H9 (cell line): ENCODE results near the gene ADGRG1. TPM values are rescaled to one million over a fixed set of nuclear protein-coding genes. Genes with fewer than 3 reads are reported as not detected.

Experiments
- DNase-seq: peaks from one replicate; pipeline ENCODE4 v3.0.0-alpha.2; 2017
- H2AFZ ChIP-seq: one replicate; pipeline ENCODE4 v1.6.1; 2013; ENCODE audit warnings: mild to moderate bottlenecking, low read length, control low read depth, moderate library complexity
- H2AK5ac ChIP-seq: 2 replicates; pipeline ENCODE4 v1.6.1; 2013; ENCODE audit warnings: low read length, control low read depth, mixed read lengths; ENCODE audit not compliant: insufficient read length
- H2BK120ac ChIP-seq: one replicate; pipeline ENCODE4 v1.6.1; 2013; ENCODE audit warnings: low read depth, mild to moderate bottlenecking, low read length, control low read depth, inconsistent platforms; ENCODE audit not compliant: poor library complexity, severe bottlenecking
- H2BK12ac ChIP-seq: 2 replicates; pipeline ENCODE4 v1.6.1; 2013; ENCODE audit warnings: low read length, control low read depth, mixed read lengths, low read depth; ENCODE audit not compliant: insufficient read length
- H2BK15ac ChIP-seq: 2 replicates; pipeline ENCODE4 v1.6.1; 2013; ENCODE audit warnings: low read depth, low read length, control low read depth
- H2BK20ac ChIP-seq: one replicate; pipeline ENCODE4 v1.6.1; 2013; ENCODE audit warnings: low read depth, mild to moderate bottlenecking, low read length, control low read depth, inconsistent platforms; ENCODE audit not compliant: poor library complexity, severe bottlenecking
- H2BK5ac ChIP-seq: 2 replicates; pipeline ENCODE4 v1.6.1; 2013; ENCODE audit warnings: low read length, control low read depth, mixed read lengths; ENCODE audit not compliant: insufficient read length
- H3K14ac ChIP-seq: 2 replicates; pipeline ENCODE4 v1.6.1; 2013; ENCODE audit warnings: low read length, control low read depth; ENCODE audit not compliant: insufficient read depth
- H3K18ac ChIP-seq: 2 replicates; pipeline ENCODE4 v1.6.1; 2013; ENCODE audit warnings: low read depth, mild to moderate bottlenecking, mixed read lengths, low read length, control low read depth; ENCODE audit not compliant: insufficient read length
- H3K23ac ChIP-seq: 2 replicates; pipeline ENCODE4 v1.6.1; 2013; ENCODE audit warnings: low read length, control low read depth, mixed read lengths, low read depth; ENCODE audit not compliant: insufficient read length
- H3K23me2 ChIP-seq: 2 replicates; pipeline ENCODE4 v1.6.1; 2013; ENCODE audit warnings: low read depth, mild to moderate bottlenecking, mixed read lengths, low read length, control low read depth; ENCODE audit not compliant: insufficient read length, poor library complexity, severe bottlenecking
- H3K27ac ChIP-seq: 2 replicates; pipeline ENCODE4 v1.5.1; 2013; ENCODE audit warnings: low read length, control low read depth, mixed read lengths, low read depth; ENCODE audit not compliant: insufficient read length
- H3K27me3 ChIP-seq: 2 replicates; pipeline ENCODE4 v1.6.1; 2013; ENCODE audit warnings: low read length, control low read depth, inconsistent platforms; ENCODE audit not compliant: insufficient read depth
- H3K4ac ChIP-seq: 2 replicates; pipeline ENCODE4 v1.6.1; 2013; ENCODE audit warnings: low read depth, mild to moderate bottlenecking, control low read depth, inconsistent platforms, low read length, moderate library complexity
- H3K4me1 ChIP-seq: 2 replicates; pipeline ENCODE4 v1.6.1; 2013; ENCODE audit warnings: low read length, control low read depth, inconsistent platforms; ENCODE audit not compliant: insufficient read depth
- H3K4me2 ChIP-seq: 2 replicates; pipeline ENCODE4 v1.6.1; 2013; ENCODE audit warnings: low read length, control low read depth, mixed read lengths; ENCODE audit not compliant: insufficient read length, insufficient read depth
- H3K56ac ChIP-seq: 2 replicates; pipeline ENCODE4 v1.6.1; 2013; ENCODE audit warnings: low read depth, mild to moderate bottlenecking, mixed read lengths, low read length, control low read depth; ENCODE audit not compliant: insufficient read length
- H3K79me1 ChIP-seq: 2 replicates; pipeline ENCODE4 v1.6.1; 2013; ENCODE audit warnings: low read depth, mild to moderate bottlenecking, moderate library complexity, low read length, control low read depth, inconsistent platforms; ENCODE audit not compliant: insufficient read depth, poor library complexity, severe bottlenecking
- H3K79me2 ChIP-seq: 2 replicates; pipeline ENCODE4 v1.6.1; 2013; ENCODE audit warnings: low read length, control low read depth, inconsistent platforms; ENCODE audit not compliant: insufficient read depth
- H3K9ac ChIP-seq: 2 replicates; pipeline ENCODE4 v1.6.1; 2013; ENCODE audit warnings: low read length, control low read depth, mixed read lengths; ENCODE audit not compliant: insufficient read length; ENCODE audit errors: extremely low read depth
- H3K9me3 ChIP-seq: one replicate; pipeline ENCODE4 v1.6.1; 2013; ENCODE audit warnings: low read depth, low read length, inconsistent platforms; ENCODE audit not compliant: control insufficient read depth
- H3T11ph ChIP-seq: one replicate; pipeline ENCODE4 v1.6.1; 2013; ENCODE audit warnings: mild to moderate bottlenecking, low read length, control low read depth, inconsistent platforms
- H4K20me1 ChIP-seq: one replicate; pipeline ENCODE4 v1.6.1; 2013; ENCODE audit not compliant: control insufficient read depth, insufficient read length, insufficient read depth
- H4K5ac ChIP-seq: 2 replicates; pipeline ENCODE4 v1.6.1; 2013; ENCODE audit warnings: low read depth, mild to moderate bottlenecking, mixed read lengths, low read length, control low read depth; ENCODE audit not compliant: insufficient read length
- H4K8ac ChIP-seq: replicated peaks from 2 replicates; pipeline ENCODE4 v1.6.1; 2013; ENCODE audit warnings: low read length, control low read depth, mixed read lengths, low read depth; ENCODE audit not compliant: insufficient read length
- H4K91ac ChIP-seq: 2 replicates; pipeline ENCODE4 v1.6.1; 2013; ENCODE audit warnings: low read depth, mild to moderate bottlenecking, moderate library complexity, mixed read lengths, low read length, control low read depth; ENCODE audit not compliant: insufficient read length
- H3K27ac Mint-ChIP-seq, 3 experiments: 2 replicates in 2 of 3; 3 replicates in 1 of 3; pipeline ENCODE4 v1.8.0; 2020 to 2021; ENCODE audit warnings: mixed read lengths in 3 of 3, mild to moderate bottlenecking in 1 of 3, moderate library complexity in 1 of 3
- H3K27me3 Mint-ChIP-seq: 2 replicates; pipeline ENCODE4 v1.8.0; 2021; ENCODE audit warnings: low read depth, mild to moderate bottlenecking, moderate library complexity, mixed read lengths
- H3K36me3 Mint-ChIP-seq, 3 experiments: 2 replicates in 2 of 3; 3 replicates in 1 of 3; pipeline ENCODE4 v1.8.0; 2020 to 2021; ENCODE audit warnings: low read depth in 3 of 3, mixed read lengths in 3 of 3; ENCODE audit not compliant: insufficient read depth in 1 of 3
- H3K4me1 Mint-ChIP-seq, 2 experiments: 2 replicates each; pipeline ENCODE4 v1.8.0; 2020; ENCODE audit warnings: mixed read lengths in 2 of 2
- H3K4me3 Mint-ChIP-seq, 2 experiments: 2 replicates in 1 of 2; 3 replicates in 1 of 2; pipeline ENCODE4 v1.8.0; 2020 to 2021; ENCODE audit warnings: mild to moderate bottlenecking in 2 of 2, mixed read lengths in 2 of 2, moderate library complexity in 1 of 2
- H3K9me3 Mint-ChIP-seq, 2 experiments: 2 replicates in 1 of 2; 3 replicates in 1 of 2; pipeline ENCODE4 v1.8.0; 2020; ENCODE audit warnings: mild to moderate bottlenecking in 2 of 2, mixed read lengths in 2 of 2, moderate library complexity in 1 of 2
- CTCF ChIP-seq: fragments of 200-600 bp; sonication (generic); conservative IDR thresholded peaks from 3 replicates; pipeline ENCODE4 v1.8.0; 2021; ENCODE audit warnings: antibody characterized with exemption, mild to moderate bottlenecking
- WGBS: extraction: QIAGEN DNeasy Blood & Tissue Kit; methylation state at CpG from one replicate; pipeline ENCODE4 v1.1.7; 2013; ENCODE audit warnings: missing lambda C conversion rate, low lambda C conversion rate, mixed read lengths; ENCODE audit not compliant: insufficient read length; ENCODE audit errors: extremely low coverage; 5-methylcytosine and 5-hydroxymethylcytosine counted together
- long read RNA-seq: library from polyadenylated mRNA; unstranded; transcript quantifications from one replicate; pipeline ENCODE4 v2.0.0, GENCODE V29; 2020
- total RNA-seq: library from RNA; stranded (reverse); gene quantifications from 2 replicates; pipeline ENCODE4 v1.2.1, GENCODE V29; 2021

The ADGRG1 gene
- total RNA-seq, result 0.57 and 1.1 TPM in 2 replicates
- long read RNA-seq, partial matches to known transcripts, result 0 of 3 reads
- long read RNA-seq, other reads (novel, unspliced or antisense), result 3 of 3 reads

GRCh38 chr16:57628008-57628781 lies at the start of gene ADGRG1:
Gene ADGRG1 (plus strand): TSS chr16:57628630. CDS start chr16:57650288, 21,658 bp downstream.
- Histone ChIP-seq H2BK12ac (no peak within 1 kb of the TSS), H2AFZ (no peak within 1 kb of the TSS), H4K20me1 (peaks cover 3% of the 10 kb centered on the region), H3K79me2 (no peaks in the 10 kb centered on the region), H2BK15ac (no peak within 1 kb of the TSS), H2BK5ac (no peak within 1 kb of the TSS), H3K23me2 (peaks cover 3% of the 10 kb centered on the region), H3K27me3 (no peaks in the 10 kb centered on the region; the same call in 1 of the 2 replicates), H4K8ac (no peak within 1 kb of the TSS), H2BK120ac (no peak within 1 kb of the TSS), H2AK5ac (no peak within 1 kb of the TSS), H3K27ac (no peak within 1 kb of the TSS), H3K4me2 (peak within 1 kb of the TSS; percentile 23), H3K14ac (no peak within 1 kb of the TSS), H3K9me3 (no peaks in the 10 kb centered on the region), H3K23ac (no peak within 1 kb of the TSS), H3K79me1 (no peaks in the 10 kb centered on the region), H4K91ac (no peak within 1 kb of the TSS), H3K56ac (no peak within 1 kb of the TSS), H3K18ac (no peak within 1 kb of the TSS), H3K9ac (no peak within 1 kb of the TSS), H4K5ac (no peak within 1 kb of the TSS), H3T11ph (no peak within 1 kb of the TSS), H3K4ac (no peak within 1 kb of the TSS), H2BK20ac (no peak within 1 kb of the TSS), H3K4me1 (no peaks in the 10 kb centered on the region; the same call in 1 of the 2 replicates)
- peak; percentile 36; the same call in 2 of the 3 replicates for TF ChIP-seq CTCF
- Mint-ChIP-seq H3K27ac (peak within 1 kb of the TSS in 1 of 3 experiments; percentile 57; a peak in 1 of 7 replicates), H3K9me3 (peaks cover 0 to 3% of the 10 kb centered on the region in 2 experiments; a peak in 2 of 5 replicates), H3K36me3 (no peaks in the 10 kb centered on the region; a peak in 1 of 7 replicates), H3K4me1 (peaks cover 32 to 58% of the 10 kb centered on the region in 2 experiments), H3K27me3 (peaks cover 15% of the 10 kb centered on the region), H3K4me3 (peak within 1 kb of the TSS; percentile 17 to 76)
- WGBS, result no CpG with 5 or more reads among the region's 32 CpGs
- DNase-seq, result peak; percentile 75
